ENCODE data around the gene CCL4.
"Not testable (repeated sequence)": the region's sequence is repeated elsewhere in the genome, so short reads cannot be mapped to it uniquely, and the experiment has no call there.

Gene CCL4

DNA sequence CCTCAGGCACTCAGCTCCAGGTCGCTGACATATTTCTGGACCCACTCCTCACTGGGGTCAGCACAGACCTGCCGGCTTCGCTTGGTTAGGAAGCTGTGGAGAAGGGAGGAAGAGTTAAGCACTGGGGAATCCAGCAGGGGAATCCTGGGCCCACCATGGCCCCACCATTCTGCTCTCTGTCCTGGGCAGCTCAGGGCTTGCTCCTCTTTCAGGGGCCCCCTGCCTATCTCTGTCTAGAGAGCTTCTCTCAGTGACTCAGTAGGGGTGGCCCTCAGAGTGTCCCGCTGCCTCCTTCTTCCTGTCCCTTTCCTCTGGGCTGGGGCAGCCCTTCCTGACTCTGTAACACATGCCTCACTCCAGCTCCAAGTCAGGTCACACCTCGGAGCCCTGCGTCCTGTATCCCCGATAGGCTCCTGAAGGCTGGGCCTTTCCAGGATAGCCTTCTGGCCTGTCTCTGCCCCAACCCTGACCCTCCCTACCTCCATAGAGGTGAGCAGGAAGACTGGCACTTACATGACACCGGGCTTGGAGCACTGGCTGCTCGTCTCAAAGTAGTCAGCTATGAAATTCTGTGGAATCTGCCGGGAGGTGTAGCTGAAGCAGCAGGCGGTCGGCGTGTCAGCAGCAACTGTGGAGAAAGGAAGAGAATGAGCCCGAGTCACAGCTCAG, 14.8 kb upstream of the CCL4 start:
- no peak for DNase-seq

DNA sequence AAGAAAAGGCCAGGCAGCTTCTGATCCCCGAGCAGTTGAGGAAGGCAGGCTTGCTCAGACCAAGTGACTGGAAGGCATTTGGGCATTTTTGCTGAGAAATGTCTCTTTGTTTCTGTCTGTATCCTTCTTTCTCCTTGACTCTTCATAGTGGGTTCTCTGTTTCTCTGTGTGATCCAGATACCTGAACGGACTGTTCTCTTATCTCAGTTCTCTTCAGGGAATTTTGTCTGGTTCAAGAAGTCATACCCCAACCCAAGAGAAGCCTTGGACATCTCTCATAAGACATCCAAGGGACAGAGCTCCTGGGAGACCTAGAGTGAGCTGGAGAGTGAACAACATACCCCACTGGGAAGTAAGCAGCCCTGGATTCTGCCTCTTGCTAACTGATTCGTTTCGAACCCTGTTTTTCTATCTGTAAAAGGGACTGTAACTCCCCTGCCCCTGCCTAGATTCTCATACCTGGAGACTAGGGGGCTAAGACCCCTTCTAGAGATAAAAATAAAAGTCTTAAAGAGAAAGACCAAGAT, 14.2 kb upstream of the CCL4 start:
- DNase-seq, result no peak

DNA sequence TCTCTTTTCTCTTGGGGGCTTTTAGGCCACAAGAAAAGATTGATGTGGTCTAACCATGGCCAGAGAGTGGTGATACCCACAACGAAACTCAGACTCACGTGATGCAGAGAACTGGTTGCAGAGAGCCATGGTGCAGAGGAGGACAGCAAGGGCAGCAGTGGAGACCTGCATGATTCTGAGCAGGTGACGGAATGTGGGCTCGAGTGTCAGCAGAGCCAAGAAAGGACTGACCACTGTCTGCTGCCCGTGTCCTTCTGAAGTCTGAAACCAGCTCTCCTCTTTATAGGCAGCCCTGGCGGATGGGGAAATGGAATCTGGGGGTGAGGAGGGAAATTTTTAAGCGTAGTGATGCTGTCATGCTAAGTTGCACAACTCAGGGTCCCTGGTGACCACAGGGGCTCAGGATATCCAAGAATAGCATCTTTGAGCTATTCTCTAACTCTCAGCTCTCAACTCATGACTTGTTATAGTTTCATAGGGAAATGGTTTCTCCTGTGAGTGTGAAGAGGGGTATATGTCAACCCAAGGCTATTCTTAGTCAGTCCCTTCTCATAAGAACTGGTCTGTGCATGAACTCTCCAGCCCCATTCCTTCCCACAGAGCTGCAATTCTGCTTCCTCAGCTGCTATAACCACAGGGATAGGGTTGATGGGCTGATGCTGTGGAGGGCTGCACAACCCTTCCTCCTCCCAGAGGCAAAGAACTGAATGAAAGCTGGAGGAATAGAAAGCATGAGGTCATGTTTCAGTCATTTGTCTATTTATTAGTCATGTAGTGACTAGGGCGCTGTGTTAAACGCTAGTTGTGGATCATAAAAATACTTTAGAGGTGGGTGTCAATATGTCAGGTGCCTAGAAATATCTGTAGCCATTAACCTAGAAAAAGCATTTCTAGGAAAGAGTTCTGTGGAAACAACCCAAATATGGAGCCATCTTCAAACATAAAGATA, 13.5 kb upstream of the CCL4 start, which contains the start of gene CCL3:
TSS of gene CCL3 (minus strand) at position 256 of the 949 bp plus-strand sequence. CDS start at position 171, 85 bp downstream.
- DNase-seq, result no peak

DNA sequence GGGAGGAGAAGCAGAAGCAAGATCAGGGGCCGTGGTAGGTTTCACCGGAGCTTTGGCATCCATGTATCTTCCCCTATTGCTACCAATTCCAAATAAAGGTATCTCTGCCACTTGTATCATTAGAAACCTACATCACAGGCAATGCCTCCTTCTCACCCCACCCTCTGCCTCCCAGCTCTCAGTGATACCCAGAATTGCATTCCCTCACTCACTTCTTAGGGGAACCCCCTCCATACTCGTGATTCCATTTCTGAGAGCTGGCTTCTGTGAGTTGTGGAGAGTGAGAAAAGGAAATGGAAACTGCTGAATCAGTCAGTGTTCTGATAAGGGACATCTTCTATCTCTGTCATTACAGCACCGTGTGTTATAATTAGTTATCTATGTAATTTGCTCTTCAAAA, 11.4 kb upstream of the CCL4 start:
- no peak for DNase-seq

DNA sequence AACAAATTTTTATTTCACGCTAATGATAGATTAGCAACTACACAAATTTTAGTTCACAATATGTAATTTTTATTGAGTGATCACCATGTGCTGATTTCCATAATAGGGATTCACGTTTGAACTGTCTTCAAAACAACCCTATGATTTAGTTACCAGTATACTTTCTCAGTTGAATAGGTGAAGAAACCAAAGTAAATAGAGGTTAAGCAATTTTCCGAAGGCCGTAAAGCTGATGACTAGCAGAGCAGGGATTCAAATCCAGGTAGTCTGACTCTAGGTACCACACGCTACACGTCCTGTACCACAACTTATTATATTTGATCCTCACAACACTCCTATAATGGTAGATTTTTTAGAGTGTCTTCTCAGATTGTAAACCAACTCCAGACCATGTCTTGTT, 10.9 kb upstream of the CCL4 start:
- DNase-seq, result not testable (repeated sequence)

DNA sequence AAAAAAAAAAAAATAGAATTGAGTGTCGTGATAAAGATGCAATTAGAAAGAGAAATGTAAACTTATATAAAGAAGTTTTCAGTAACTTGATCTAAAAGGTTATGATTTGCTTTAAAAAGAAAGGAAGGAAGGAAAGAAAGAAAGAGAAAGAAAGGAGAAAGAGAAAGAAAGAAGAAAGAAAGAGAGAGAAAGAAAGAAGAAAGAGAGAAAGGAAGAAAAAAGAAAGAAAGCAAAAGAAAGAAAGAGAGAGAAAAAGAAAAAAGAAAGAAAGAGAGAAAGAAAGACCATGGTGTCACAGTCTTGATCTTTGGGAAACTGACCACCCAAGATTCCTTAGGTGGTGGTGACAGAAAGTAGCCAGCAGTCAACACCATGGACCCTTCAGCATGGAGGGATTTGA, 9.4 kb upstream of the CCL4 start:
- DNase-seq, result no peak

DNA sequence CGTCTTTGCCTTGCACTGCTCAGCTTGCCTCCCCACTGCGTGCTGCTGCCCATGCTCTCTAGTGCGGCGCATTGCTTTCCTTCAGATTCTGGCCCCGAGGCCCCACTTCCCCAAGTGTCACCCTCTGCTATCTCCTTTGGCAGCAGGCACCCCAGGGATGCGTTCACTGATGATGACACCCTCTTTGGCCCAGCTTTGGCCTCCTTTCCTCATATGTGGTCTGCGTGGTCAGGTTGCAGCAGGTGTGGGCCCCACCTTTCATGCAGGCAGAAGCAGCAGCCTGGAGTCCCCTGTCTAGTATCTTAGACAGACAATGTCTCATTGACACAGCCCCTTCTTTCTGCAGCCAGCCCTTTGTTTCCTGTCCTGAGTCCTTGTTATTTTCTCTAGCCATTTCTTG, 8.9 kb upstream of the CCL4 start:
- DNase-seq, result no peak

DNA sequence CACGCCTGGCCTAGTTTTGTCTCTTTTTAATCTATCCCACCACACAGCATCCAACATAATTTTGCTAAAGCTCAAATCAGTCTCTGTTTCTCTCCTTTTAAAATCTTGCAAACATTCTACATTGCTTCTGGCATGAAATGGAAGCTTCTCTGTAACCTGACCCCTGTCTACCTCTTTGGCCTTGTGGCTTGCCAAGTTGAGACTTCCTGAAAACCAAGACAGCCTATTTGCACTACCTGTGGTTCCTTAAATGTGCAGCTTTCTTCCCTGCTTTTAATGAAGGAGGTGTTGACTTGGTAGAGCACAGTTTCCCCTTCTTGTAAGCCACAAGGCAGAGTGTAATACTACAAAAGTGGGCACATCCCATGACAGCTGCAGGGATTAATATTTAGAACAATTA, 7.6 kb upstream of the CCL4 start:
- no peak for DNase-seq

DNA sequence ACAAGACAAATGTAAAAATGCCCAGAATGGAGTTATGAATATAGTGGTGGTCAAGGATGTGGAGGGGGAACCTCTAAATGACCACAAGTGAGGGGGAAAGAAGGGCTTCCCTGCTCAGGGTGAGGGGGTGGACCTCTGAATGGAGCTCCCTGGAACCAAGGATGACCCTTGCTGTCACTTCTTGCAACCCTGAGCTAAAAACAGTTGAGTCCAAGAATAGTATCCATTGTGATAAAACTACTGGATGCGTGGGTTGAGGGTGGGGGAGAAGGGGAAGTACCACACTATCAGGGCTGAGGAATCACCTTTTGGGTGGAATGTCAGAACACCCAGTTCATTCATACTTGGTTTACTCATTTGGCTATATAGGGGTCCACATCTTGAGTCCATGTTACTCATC, 4.6 kb upstream of the CCL4 start:
- not testable (repeated sequence) for DNase-seq

DNA sequence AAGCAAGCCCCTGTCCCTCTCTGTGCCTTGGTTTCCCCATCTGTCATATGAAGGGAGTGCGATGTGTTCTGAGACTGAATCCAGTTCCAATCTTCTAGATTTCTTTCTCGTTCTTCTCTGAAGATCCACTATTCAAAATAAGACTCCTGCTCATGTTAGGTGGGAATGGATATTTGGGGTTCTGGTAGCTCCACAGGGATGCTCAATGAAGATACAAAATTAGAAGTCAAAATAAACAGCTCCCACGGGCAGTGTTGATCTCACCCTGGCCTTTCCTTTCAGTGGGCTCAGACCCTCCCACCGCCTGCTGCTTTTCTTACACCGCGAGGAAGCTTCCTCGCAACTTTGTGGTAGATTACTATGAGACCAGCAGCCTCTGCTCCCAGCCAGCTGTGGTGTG, 619 bp downstream of the CCL4 start:
- DNase-seq, result not testable (repeated sequence)

DNA sequence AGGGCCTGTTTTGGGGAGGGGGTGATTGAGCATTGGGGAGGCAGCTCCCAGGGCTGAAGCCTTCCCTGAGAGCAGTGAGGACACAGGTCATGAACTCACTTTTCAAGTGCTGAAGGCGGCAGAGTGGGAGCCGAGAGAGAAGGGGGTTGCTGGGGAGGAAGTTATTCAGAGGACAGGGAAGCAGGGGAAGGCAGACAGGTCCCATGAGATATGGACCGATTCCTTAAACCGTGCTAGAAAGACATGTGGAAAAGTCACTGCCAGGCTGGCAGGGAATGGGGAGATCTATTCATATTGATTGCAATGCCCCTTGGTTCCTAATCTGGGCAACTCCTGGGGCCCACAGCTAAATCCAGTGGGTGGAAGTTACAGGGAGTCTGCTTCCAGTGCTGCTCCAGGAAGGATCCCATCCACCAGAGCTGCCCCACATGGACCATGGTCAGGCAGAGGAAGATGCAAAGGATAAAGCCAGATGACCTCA, 1.1 kb downstream of the CCL4 start:
- no peak for DNase-seq

DNA sequence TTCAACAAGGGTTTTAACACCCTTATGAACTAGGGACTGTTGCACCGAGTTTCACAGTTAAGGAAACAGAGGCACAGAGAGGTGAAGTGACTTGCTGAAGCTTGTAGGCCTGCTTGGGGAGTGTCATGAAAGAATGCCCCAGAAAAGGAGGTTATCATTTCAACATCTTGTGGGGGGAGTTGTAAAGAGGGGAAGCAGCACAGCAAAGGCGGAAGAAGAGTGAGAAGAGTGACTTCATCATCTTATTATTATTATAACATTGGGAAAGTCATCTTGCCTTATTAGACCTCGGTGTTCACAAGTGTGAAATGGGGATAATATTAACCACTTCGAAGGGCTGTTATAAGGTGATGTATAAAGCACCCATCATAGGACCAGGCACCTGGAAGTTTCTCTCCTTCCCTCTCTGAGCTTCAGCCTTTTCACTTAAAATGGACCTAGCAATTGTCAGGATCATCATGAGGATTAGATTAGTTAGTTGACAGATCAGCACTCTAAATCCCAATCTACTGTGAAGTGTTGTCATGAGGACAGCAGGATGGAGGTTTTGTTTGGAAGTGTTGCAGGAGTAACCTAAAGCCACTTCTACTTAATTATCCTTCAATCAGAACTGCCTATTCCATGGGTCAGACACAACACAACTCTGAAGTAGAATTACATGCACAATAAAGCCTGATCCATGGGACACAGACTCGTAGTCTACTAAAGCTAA, 2.3 kb downstream of the CCL4 start:
- DNase-seq, result no peak

DNA sequence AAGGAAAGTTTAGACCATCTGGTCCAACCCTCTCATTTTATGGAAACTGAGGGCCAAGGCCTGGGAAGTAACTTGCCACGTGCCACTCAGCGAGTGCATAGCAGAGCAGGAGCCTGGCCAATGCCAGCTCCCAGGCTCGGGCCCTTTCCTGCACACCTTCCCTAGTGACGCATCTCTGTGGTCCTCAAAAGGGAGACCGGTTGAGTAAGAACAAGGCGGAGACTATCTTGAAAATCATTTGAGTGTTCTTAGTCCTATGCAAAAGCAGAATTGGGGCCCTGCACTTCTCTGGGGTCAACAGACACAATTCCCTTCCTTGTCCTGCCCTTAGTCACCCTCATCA, 2.8 kb downstream of the CCL4 start:
- DNase-seq, result no peak

DNA sequence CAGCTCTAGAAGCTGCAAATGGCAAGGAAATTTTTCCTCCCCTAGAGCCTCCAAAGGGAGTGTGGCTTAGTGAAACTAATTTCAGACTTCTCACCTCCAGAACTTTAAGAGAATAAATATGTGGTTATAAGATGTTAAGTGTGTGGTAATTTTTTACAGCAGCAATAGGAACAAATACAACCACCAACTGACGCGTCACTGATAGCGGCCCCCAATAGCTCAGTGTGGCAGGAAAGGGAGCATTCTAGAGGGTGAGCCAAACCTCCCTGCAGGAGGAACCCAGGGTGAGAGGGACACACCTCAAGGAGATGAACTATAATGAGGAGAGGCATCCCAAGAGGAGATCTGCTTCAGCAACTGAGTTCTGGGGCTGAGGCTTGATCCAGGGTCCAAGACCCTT, 4.0 kb downstream of the CCL4 start:
- no peak for DNase-seq

DNA sequence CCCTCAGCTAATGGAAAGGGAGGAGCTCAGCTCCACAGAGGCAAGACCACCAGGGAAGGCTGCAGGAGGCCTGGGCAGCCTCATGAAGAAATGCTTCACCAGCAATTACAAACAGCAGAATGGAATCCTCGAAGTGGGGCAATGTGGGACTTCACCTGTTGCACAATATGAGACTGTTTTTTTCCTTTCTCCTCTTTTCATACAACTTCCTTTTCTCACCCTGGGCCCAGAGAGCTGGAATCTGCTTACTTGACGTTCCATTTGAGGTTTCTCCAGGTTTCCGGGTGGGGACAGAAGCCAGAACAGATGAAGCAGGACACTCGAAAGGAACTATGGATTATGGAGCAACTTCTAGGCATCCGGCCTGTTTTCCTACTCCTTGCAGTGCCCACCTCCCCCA, 4.6 kb downstream of the CCL4 start:
- DNase-seq, result not testable (repeated sequence)

DNA sequence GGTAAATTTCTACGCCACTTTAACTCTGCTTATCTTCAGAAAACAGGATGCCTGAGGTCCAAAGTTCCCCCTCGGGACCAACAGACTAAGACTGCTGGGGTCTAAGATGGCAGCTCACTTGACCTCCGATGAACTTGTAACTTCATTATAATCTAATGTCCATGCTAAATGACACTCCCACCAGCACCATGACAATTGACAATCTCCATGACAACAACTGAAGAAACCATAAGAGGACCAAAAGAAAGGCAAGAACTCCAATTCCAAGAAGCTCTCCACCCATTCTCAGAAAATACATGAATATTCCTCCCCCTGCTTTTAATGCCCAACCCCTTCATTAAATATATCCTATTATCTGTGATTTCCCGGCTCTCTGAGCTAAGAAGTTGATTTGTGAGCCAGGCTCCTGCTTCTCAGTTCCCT, 7.5 kb downstream of the CCL4 start:
- no peak for DNase-seq

DNA sequence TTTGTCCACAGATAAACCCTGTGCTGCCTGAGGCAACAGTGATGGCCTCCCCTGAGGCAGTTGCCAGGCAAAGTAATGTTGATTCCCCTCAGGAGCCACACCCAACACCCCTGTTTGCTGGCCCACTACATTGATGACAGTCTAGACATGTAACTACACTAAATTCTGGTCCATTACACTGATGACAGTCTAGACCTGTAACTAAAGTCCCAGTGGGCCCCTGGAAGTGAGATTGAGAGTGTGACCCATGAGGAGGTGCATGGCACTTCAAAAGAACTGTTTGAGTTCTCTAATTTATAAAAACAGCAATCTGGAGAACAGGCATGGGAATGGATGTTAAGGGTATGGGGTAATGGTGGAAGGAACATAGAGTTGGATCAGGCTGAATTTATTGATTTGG, 8.9 kb downstream of the CCL4 start:
- no peak for DNase-seq

DNA sequence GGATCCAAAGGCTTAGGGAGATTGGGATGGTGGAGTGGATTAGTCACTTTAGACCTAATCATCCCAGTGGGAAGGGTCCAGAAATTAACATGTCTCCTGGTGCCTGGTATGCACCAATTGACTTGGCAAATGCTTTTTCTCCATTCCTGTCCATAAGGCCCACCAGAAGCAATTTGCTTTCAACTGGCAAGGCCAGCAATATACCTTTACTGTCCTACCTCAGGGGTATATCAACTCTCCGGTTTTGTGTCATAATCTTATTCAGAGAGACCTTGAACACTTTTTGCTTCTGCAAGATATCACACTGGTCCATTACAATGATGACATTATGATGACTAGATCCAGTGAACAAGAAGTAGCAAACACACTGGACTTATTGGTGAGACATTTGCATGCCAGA, 9.5 kb downstream of the CCL4 start:
- DNase-seq, result not testable (repeated sequence)

DNA sequence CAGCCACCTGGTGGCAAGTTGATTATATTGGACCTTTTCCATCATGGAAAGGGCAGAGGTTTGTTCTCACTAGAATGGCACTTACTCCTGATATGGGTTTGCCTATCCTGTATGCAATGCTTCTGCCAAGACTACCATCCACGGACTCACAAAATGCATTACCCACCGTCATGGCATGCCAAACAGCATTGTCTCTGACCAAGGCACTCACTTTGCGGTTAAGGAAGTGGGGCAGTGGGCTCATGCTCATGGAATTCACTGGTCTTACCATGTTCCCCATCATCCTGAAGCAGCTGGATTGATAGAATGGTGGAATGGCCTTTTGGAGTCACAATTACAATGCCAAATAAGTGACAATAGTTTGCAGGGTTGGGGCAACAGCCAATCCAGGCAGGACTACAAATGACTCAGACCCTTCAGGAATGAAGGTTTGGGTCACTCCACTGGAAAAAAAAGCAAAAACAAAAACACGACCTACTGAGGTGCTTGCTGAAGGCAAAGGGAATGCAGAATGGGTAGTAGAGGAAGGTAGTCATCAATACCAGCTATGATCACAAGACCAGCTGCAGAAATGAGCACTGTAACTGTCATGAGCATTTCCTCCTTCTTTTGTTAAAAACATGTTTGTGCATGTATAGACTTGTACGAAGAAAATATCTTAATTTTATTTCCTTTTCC, 11.5 kb downstream of the CCL4 start:
- DNase-seq, result not testable (repeated sequence)

DNA sequence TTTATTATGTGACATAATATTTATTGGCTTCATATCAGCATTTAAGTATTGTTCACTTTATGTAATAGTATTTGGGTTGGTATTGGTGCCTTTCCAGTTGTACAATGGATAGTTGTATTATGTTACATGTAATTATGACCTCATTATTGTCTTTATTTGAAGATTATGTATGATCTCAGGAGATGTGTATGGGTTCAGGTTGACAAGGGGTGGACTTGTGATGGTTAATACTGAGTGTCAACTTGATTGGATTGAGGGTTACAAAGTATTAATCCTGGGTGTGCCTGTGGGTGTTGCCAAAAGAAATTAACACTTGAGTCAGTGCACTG, 12.0 kb downstream of the CCL4 start:
- DNase-seq, result not testable (repeated sequence)

DNA sequence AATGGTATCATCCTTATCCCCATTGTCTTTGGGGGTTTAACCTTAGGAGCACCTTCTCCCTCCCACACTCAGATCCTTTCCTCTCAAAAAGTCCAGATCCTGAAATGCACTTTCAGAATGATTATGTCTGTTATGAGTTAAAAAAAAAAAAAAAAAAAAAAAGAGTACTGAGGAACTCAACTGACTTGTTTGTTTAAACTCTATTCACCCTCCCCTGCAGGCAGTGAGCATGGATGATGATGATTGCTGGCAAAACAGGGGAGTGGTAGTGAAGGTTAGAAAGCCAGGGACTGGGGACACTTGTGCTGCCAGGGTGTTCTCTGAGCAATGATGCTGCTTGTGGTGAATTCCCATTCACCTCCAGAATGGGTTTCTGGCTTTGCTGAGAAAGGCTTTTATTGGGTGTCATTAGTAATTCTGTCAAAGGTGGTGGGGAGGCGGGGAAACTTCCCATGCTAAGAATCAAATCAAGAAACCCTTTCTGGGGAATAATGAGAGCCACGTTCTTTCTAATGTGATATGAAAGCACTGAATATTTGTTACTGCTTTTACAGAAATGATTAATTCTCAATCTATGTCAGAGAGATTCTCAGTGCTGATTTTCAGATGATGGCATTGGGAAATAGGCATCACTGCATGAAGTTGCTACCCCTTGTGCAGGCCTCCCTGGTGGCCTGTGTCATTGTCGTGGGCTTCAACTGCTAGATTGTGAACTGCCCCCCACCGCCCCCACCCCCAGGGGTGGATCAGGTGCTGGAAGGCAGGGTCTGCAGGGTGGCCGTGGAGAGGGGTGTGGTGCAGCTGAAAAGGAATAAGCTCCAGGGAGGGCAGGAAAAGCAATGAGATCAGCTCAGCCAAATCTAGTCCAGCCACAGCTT, 14.1 kb downstream of the CCL4 start:
- DNase-seq, result no peak

Measured in cortex of kidney (tissue), 1 donor.